Gastrocnemius medialis (tissue), 4 donors: Measurements from ENCODE around the gene USP24. TPM values are rescaled to one million over a fixed set of nuclear protein-coding genes. Genes with fewer than 3 reads are reported as not detected.

ENCODE experiments used
- ATAC-seq, 2 donors: fragments of 150-250 bp; one replicate each; pipeline ENCODE4 v1.9.1; 2016
- DNase-seq, 2 donors: peaks; one replicate each; pipeline ENCODE4 v3.0.0-alpha.2; 2019
- H3K27ac ChIP-seq, 4 donors: fragments of 200-600 bp; sonication (generic); 1 replicate in 1 of 4; 2 replicates in 3 of 4; pipeline ENCODE4 v1.5.1; 2016 to 2018; ENCODE audit warnings: mild to moderate bottlenecking in 2 of 4, moderate library complexity in 1 of 4
- H3K27me3 ChIP-seq, 3 donors: fragments of 200-600 bp; sonication (generic) in 2 of 3; 1 replicate in 1 of 3; 2 replicates in 2 of 3; pipeline versions ENCODE4 v1.5.1 to v1.6.0; 2016 to 2019; ENCODE audit warnings: mild to moderate bottlenecking in 1 of 3, moderate library complexity in 1 of 3
- H3K36me3 ChIP-seq, 2 donors: fragments of 200-600 bp; sonication (generic) in 1 of 2; one replicate each; pipeline ENCODE4 v1.5.1; 2017 to 2018
- H3K4me1 ChIP-seq, 2 donors: fragments of 200-600 bp; sonication (generic) in 1 of 2; one replicate each; pipeline ENCODE4 v1.5.1; 2016 to 2017; ENCODE audit warnings: mild to moderate bottlenecking in 2 of 2
- H3K4me3 ChIP-seq, 4 donors: fragments of 200-600 bp; sonication (generic) in 3 of 4; 1 replicate in 1 of 4; 2 replicates in 3 of 4; pipeline ENCODE4 v1.5.1; 2016 to 2019; ENCODE audit warnings: mild to moderate bottlenecking in 2 of 4
- H3K9me3 ChIP-seq, 3 donors: fragments of 200-600 bp; sonication (generic) in 2 of 3; 1 replicate in 1 of 3; 2 replicates in 2 of 3; pipeline ENCODE4 v1.5.1; 2016 to 2019
- CTCF ChIP-seq, 5 experiments: fragments of 450-650 bp in 3 of 5; fragments of 200-600 bp in 2 of 5; sonication (generic) in 2 of 5; IDR thresholded peaks in 4 of 5; conservative IDR thresholded peaks in 1 of 5; 1 replicate in 4 of 5; 2 replicates in 1 of 5; pipeline ENCODE4 v1.5.1; 2016 to 2019; ENCODE audit warnings: antibody characterized with exemption in 5 of 5, mild to moderate bottlenecking in 3 of 5, moderate library complexity in 3 of 5
- POLR2A ChIP-seq, 2 donors: fragments of 450-650 bp; IDR thresholded peaks; one replicate each; pipeline ENCODE4 v1.6.1; 2017; ENCODE audit warnings: antibody characterized with exemption in 2 of 2, mild to moderate bottlenecking in 2 of 2, moderate library complexity in 2 of 2
- in situ Hi-C, 4 donors: fragments of 200-750 bp; cut with MboI; loops; one replicate each; pipeline versions ENCODE4 v1.15.0 to v1.8.0; 2017; ENCODE audit warnings: low sequenced_read_pairs in 4 of 4
- intact Hi-C: fragments of 100-400 bp; cut with DNase I; formaldehyde crosslinking; loops from one replicate; pipeline ENCODE4 v1.15.1; 2023; ENCODE audit warnings: low total_unique reads
- total RNA-seq, 4 donors: library from RNA; depleted of rRNA; stranded (reverse); fragments of >200 nt; gene quantifications; one replicate each; pipeline versions ENCODE4 v1.1.0 to v1.2.3, GENCODE V29; 2016

USP24 gene
- total RNA-seq, 4 donors from 2014 or later, result 77.3 to 102 (median 90.8) TPM

- H3K9me3 ChIP-seq, result no peaks in the 10 kb centered on the region
- peak overlapping the region in 3 of 4 donors; percentile 40 to 48 (median 45) for H3K27ac ChIP-seq
- ATAC-seq (peak; percentile 87 to 96), DNase-seq (peak; percentile 64 to 65)
- H3K4me1 ChIP-seq, result peaks cover 0 to 4% of the 10 kb centered on the region in 2 donors
- no peak overlapping the region for H3K4me3 ChIP-seq
- peak; percentile 69 to 91 (median 78) for TF ChIP-seq CTCF (IDR thresholded peaks at IDR 0.05 in 4 of 5, conservative IDR thresholded peaks at IDR 0.05 in 1 of 5)
- no peak for TF ChIP-seq POLR2A (IDR thresholded peaks at IDR 0.05)
- peaks cover 0 to 98% of the 10 kb centered on the region in 2 donors for H3K36me3 ChIP-seq
- intact Hi-C loops (loop anchor here (1.0 to 5.0 kb wide), 2 partner anchors 137 to 1447 kb away; no protein-coding TSS in a partner anchor), in situ Hi-C loops (loop anchor here in 3 of 4 donors (5.0 to 25.0 kb wide), 4 partner anchors 137 to 1447 kb away; partner anchors contain the start of gene PLPP3 (in 1 of the 3))
- no peaks in the 10 kb centered on the region for H3K27me3 ChIP-seq
Observed at GRCh38 chr1:55140546-55140983, 74.6 kb downstream of the USP24 start.

GRCh38 chr1:55140137-55140536, 75.0 kb downstream of the USP24 start:
- peaks cover 0 to 4% of the 10 kb centered on the region in 2 donors for H3K4me1 ChIP-seq
- H3K27ac ChIP-seq, result peak overlapping the region in 2 of 4 donors; percentile 40 to 45
- no peak for TF ChIP-seq CTCF (IDR thresholded peaks at IDR 0.05 in 4 of 5, conservative IDR thresholded peaks at IDR 0.05 in 1 of 5)
- TF ChIP-seq POLR2A (IDR thresholded peaks at IDR 0.05), result no peak
- peaks cover 0 to 98% of the 10 kb centered on the region in 2 donors for H3K36me3 ChIP-seq
- ATAC-seq (no peak), DNase-seq (no peak)
- H3K9me3 ChIP-seq, result no peaks in the 10 kb centered on the region
- no peak overlapping the region for H3K4me3 ChIP-seq
- intact Hi-C loops (loop anchor here (1.0 to 5.0 kb wide), 2 partner anchors 137 to 1447 kb away; no protein-coding TSS in a partner anchor), in situ Hi-C loops (loop anchor here in 3 of 4 donors (5.0 to 25.0 kb wide), 4 partner anchors 137 to 1447 kb away; partner anchors contain the start of gene PLPP3 (in 1 of the 3))
- H3K27me3 ChIP-seq, result no peaks in the 10 kb centered on the region

GRCh38 chr1:55138823-55139222, 76.3 kb downstream of the USP24 start:
- Histone ChIP-seq H3K27me3 (no peaks in the 10 kb centered on the region), H3K4me3 (no peak overlapping the region), H3K36me3 (peaks cover 0 to 98% of the 10 kb centered on the region in 2 donors), H3K27ac (no peak overlapping the region), H3K4me1 (peaks cover 0 to 4% of the 10 kb centered on the region in 2 donors), H3K9me3 (no peaks in the 10 kb centered on the region)
- ATAC-seq (no peak), DNase-seq (no peak)
- in situ Hi-C loops, result loop anchor here in 2 of 4 donors (5.0 to 25.0 kb wide), 3 partner anchors 138 to 1448 kb away; partner anchors contain the start of gene PLPP3 (in 1 of the 2)
- intact Hi-C loops, result no loop called here
- TF ChIP-seq POLR2A (IDR thresholded peaks at IDR 0.05), result no peak
- TF ChIP-seq CTCF (IDR thresholded peaks at IDR 0.05 in 4 of 5, conservative IDR thresholded peaks at IDR 0.05 in 1 of 5), result no peak

GRCh38 chr1:55134152-55134808, 80.9 kb downstream of the USP24 start:
- no peaks in the 10 kb centered on the region for H3K9me3 ChIP-seq
- ATAC-seq (no peak), DNase-seq (no peak)
- intact Hi-C loops, result no loop called here
- in situ Hi-C loops, result loop anchor here in 2 of 4 donors (10.0 to 25.0 kb wide), 2 partner anchors 1451 to 1453 kb away; partner anchors contain the start of gene PLPP3 (in 1 of the 2)
- peaks cover 0 to 100% of the 10 kb centered on the region in 2 donors for H3K36me3 ChIP-seq
- H3K27me3 ChIP-seq, result no peaks in the 10 kb centered on the region
- H3K27ac ChIP-seq, result no peak overlapping the region
- no peak for TF ChIP-seq POLR2A (IDR thresholded peaks at IDR 0.05)
- no peak for TF ChIP-seq CTCF (IDR thresholded peaks at IDR 0.05 in 4 of 5, conservative IDR thresholded peaks at IDR 0.05 in 1 of 5)
- no peaks in the 10 kb centered on the region for H3K4me1 ChIP-seq
- H3K4me3 ChIP-seq, result no peak overlapping the region
